Cardiac muscle cell (in vitro differentiated cells and primary cell): ENCODE results near the gene PNKD. TPM values are rescaled to one million over a fixed set of nuclear protein-coding genes. Genes with fewer than 3 reads are reported as not detected.

Experiments
- DNase-seq, 2 donors: peaks; one replicate each; pipeline versions ENCODE4 v3.0.0 to v3.0.0-alpha.2; 2010 to 2017; ENCODE audit warnings: low read depth in 1 of 2, low spot score in 1 of 2
- H3K27ac ChIP-seq: fragments of 200-600 bp; sonication (generic); 2 replicates; pipeline ENCODE4 v1.5.1; 2016
- H3K27me3 ChIP-seq: fragments of 200-600 bp; sonication (generic); 2 replicates; pipeline ENCODE4 v1.6.0; 2016; ENCODE audit warnings: control low read depth
- H3K36me3 ChIP-seq: fragments of 200-600 bp; sonication (generic); 2 replicates; pipeline ENCODE4 v1.5.1; 2016; ENCODE audit warnings: control low read depth
- H3K4me1 ChIP-seq: fragments of 200-600 bp; sonication (generic); 2 replicates; pipeline ENCODE4 v1.8.1; 2017; ENCODE audit warnings: low read depth, mild to moderate bottlenecking, mixed run types
- H3K4me3 ChIP-seq: fragments of 200-600 bp; sonication (generic); 2 replicates; pipeline ENCODE4 v1.5.1; 2016; ENCODE audit warnings: mild to moderate bottlenecking
- H3K9me3 ChIP-seq: fragments of 200-600 bp; sonication (generic); 2 replicates; pipeline ENCODE4 v1.5.1; 2017; ENCODE audit warnings: low read depth, mild to moderate bottlenecking, control low read depth
- polyA plus RNA-seq: library from polyadenylated mRNA; unstranded; fragments of >200 nt; fragmentation: Nextera tagmentation; extraction: Ambion mirVana; gene quantifications from 2 replicates; pipeline ENCODE4 v1.2.1, GENCODE V29; 2016
- total RNA-seq: library from RNA; depleted of rRNA; stranded (reverse); fragments of >200 nt; gene quantifications from 2 replicates; pipeline ENCODE4 v1.2.3, GENCODE V29; 2016
- TF ChIP-seq, protein P1 (sequence below): IDR thresholded peaks from 2 replicates; pipeline ENCODE4 v1.5.1; 2012; ENCODE audit warnings: low read depth, mild to moderate bottlenecking, low read length

PNKD gene
- total and polyA plus RNA-seq, 2 experiments from 2014 or later, result 103 to 287 TPM

DNA sequence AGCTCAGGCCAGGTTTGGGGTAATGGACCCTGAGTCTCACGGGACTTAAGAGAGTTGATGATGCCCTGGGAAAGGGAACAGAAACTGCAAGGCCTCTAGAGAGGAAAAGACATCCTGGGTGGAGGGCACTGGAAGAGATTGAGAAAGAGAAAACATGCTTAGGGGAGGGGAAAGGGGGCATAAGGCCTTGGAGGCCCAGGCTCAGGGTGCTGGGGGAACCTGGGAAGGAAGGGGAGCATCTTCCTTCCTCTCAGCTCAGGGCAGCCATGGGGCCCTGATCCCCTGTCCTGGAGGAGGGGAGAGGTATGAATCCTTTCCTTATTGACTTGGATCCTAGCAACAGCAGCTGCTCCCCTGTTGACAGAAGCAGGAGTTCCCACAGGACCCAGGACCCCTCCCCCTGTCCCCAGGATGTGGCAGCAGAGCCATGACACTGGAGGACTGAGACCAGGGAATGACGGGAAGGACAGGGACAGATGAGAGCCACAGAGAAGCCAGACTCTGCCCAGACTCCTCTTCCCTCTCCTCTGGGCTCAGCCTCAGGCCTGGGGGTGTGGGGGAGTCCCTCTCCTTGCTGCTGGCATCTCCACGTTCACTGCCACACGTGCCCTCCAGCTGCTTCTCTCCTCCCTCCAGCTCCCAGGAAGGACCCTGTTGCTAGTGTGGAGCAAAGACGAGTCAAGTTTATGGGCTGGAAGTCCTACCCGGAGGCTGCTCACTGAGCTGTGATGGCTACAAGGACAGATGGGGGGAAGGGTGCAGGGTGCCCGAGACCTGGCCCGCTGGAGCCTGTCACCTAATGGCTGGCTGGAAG, 8.7 kb upstream of the PNKD start:
- Histone ChIP-seq H3K27ac (peak overlapping the region; percentile 93), H3K36me3 (peaks cover 19% of the 10 kb centered on the region), H3K4me3 (no peak overlapping the region), H3K9me3 (no peaks in the 10 kb centered on the region), H3K4me1 (peaks cover 31% of the 10 kb centered on the region), H3K27me3 (no peaks in the 10 kb centered on the region)
- TF ChIP-seq, protein P1, sequence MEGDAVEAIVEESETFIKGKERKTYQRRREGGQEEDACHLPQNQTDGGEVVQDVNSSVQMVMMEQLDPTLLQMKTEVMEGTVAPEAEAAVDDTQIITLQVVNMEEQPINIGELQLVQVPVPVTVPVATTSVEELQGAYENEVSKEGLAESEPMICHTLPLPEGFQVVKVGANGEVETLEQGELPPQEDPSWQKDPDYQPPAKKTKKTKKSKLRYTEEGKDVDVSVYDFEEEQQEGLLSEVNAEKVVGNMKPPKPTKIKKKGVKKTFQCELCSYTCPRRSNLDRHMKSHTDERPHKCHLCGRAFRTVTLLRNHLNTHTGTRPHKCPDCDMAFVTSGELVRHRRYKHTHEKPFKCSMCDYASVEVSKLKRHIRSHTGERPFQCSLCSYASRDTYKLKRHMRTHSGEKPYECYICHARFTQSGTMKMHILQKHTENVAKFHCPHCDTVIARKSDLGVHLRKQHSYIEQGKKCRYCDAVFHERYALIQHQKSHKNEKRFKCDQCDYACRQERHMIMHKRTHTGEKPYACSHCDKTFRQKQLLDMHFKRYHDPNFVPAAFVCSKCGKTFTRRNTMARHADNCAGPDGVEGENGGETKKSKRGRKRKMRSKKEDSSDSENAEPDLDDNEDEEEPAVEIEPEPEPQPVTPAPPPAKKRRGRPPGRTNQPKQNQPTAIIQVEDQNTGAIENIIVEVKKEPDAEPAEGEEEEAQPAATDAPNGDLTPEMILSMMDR, result no peak
- no peak for DNase-seq

- TF ChIP-seq, protein P1, result no peak
- Histone ChIP-seq H3K4me1 (peaks cover 31% of the 10 kb centered on the region), H3K4me3 (no peak overlapping the region), H3K36me3 (peaks cover 22% of the 10 kb centered on the region), H3K27ac (peak overlapping the region; percentile 93), H3K27me3 (no peaks in the 10 kb centered on the region), H3K9me3 (no peaks in the 10 kb centered on the region)
- no peak for DNase-seq
Observed at GRCh38 chr2:218262237-218262600, 8.1 kb upstream of the PNKD start.

- Histone ChIP-seq H3K4me3 (no peak overlapping the region), H3K27me3 (no peaks in the 10 kb centered on the region), H3K27ac (no peak overlapping the region), H3K36me3 (peaks cover 28% of the 10 kb centered on the region), H3K4me1 (peaks cover 31% of the 10 kb centered on the region), H3K9me3 (no peaks in the 10 kb centered on the region)
- TF ChIP-seq, protein P1, result no peak
- DNase-seq, result no peak
Observed at GRCh38 chr2:218262631-218263586, 7.4 kb upstream of the PNKD start.

- H3K4me1 ChIP-seq, result peaks cover 23% of the 10 kb centered on the region
- no peaks in the 10 kb centered on the region for H3K9me3 ChIP-seq
- H3K27ac ChIP-seq, result no peak overlapping the region
- TF ChIP-seq, protein P1, result peak; percentile 26
- no peak overlapping the region for H3K4me3 ChIP-seq
- no peak for DNase-seq
- no peaks in the 10 kb centered on the region for H3K27me3 ChIP-seq
- H3K36me3 ChIP-seq, result peaks cover 28% of the 10 kb centered on the region
Observed at GRCh38 chr2:218263817-218264641, 6.3 kb upstream of the PNKD start.
